Measurements from ENCODE around the gene PRXL2B.

PRXL2B gene

GRCh38 chr1:2639607-2640521 lies 53.3 kb downstream of the PRXL2B start:
- DNase-seq: no peak

- DNase-seq: no peak
Measured at GRCh38 chr1:2640626-2641025, 54.0 kb downstream of the PRXL2B start.
